GM19452 (cell line): ENCODE measurements around the gene CAMK2G.
"Not testable (repeated sequence)": the region's sequence is repeated elsewhere in the genome, so short reads cannot be mapped to it uniquely, and the experiment has no call there.

ENCODE experiments used
- ATAC-seq: cut with Tn5 transposase; IDR thresholded peaks from one replicate; pipeline ENCODE4 v1.9.1; 2021; ENCODE audit not compliant: unreplicated experiment

Gene CAMK2G

DNA sequence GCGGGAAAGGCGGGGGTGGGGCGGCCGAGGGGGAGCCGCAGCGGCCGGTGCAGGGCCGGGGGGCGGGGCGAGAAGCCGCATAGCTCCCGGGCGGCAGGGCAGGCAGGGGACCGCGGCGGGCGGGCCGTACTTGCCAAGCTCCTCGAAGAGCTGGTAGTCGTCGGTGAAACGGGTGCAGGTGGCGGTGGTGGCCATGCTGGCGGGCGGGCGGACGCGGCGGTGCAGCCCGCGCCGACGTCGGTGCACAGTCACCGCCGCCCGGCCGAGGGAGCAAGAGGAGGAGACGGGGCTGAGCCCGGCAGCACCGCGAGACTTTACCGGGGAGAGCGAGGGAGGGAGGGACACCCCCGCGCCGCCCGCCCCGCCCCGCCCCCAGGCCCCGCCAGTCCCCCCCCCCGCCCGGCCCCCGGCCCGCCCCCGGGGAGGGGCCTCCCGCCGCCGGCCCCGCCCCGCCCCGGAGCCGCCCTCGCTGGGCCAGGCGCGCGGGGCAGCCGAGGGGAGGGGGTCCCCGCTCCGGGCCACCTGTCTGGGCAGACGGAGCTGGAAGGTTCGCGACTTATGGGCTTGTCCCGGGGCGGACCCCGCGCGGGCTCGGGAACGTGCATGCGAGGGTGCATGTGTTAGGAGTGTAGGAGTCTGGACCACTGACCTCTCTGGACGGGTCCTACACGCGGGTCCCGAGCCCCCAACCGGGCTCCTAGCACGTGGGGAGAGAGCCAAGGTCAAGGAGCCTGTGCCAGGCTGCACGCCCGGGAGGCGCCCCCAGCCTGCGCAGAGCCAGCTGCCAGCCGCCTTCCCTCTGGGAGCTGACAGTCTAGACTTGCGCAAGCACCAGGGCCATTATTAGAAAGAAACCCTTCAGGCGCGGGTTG is at the start of gene CAMK2G:
Gene CAMK2G (minus strand): TSS at position 289 of the 872 bp plus-strand sequence. CDS start 94 bp downstream, at position 195.
- ATAC-seq: peak; percentile 80

- ATAC-seq: no peak
Observed at GRCh38 chr10:73922864-73923133, 48.4 kb upstream of the CAMK2G start.

GRCh38 chr10:73922007-73922863 is 47.9 kb upstream of the CAMK2G start:
- no peak for ATAC-seq

DNA sequence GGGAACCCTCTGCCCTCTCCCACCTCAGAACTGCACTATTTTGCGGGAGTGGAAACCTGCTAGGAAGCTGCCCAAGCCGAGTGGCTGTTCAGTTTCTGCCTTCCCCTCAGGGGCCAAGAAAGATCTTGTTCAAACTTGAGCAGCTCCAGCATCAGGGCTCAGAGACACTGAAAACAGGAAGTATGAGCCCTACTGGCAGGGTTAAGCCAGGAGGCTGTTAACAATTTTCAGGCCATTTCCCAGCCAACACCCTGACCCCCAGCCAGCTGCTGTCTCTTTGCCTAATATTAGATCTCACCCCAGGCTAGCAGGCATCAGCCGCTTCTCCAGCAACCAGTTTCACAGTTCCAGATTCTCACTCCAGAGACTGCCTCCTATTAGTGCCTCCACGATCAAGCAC is 45.7 kb upstream of the CAMK2G start:
- ATAC-seq: no peak

DNA sequence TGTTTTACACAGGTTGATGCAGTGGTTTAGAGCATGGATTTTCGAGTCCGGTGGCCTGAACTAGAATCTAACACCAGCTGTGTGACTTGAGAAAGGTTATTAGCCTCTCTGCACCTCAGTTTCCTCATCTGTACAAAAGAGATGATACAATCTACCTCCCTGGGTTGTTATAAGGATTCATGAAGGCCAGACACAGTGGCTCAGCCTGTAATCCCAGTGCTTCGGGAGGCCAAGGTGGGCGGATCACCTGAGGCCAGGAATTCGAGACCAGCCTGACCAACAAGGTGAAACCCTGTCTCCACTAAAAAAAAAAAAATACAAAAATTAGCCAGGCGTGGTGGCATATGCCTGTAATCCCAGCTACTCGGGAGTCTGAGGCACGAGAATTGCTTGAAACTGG is 45.1 kb upstream of the CAMK2G start:
- not testable (repeated sequence) for ATAC-seq

GRCh38 chr10:73917566-73918305 is 43.4 kb upstream of the CAMK2G start:
- no peak for ATAC-seq

DNA sequence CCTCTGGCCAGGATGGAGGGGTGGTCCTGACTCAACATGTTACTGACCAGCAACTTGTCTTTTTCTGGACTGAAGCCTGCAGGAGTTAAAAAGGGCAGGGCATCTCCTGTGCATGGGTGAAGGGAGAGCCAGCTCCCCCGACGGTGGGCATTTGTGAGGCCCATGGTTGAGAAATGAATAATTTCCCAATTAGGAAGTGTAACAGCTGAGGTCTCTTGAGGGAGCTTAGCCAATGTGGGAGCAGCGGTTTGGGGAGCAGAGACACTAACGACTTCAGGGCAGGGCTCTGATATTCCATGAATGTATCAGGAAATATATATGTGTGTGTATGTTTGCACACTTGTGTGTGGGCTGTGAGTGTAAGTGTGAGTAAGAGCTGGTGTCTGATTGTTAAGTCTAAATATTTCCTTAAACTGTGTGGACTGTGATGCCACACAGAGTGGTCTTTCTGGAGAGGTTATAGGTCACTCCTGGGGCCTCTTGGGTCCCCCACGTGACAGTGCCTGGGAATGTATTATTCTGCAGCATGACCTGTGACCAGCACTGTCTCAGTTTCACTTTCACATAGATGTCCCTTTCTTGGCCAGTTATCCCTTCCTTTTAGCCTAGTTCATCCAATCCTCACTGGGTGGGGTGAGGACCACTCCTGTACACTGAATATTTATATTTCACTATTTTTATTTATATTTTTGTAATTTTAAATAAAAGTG is 42.6 kb upstream of the CAMK2G start:
- no peak for ATAC-seq

- no peak for ATAC-seq
Observed at GRCh38 chr10:73915206-73915851, 41.0 kb upstream of the CAMK2G start.

- ATAC-seq: no peak
Observed at GRCh38 chr10:73914036-73914435, 39.7 kb upstream of the CAMK2G start.

GRCh38 chr10:73911553-73912004 is 37.2 kb upstream of the CAMK2G start:
- no peak for ATAC-seq

GRCh38 chr10:73910764-73911552 is 36.6 kb upstream of the CAMK2G start, which contains the start of gene PLAU:
Gene PLAU, plus strand, starts transcription at chr10:73911132. Its CDS starts 424 bp downstream, at chr10:73911556.
- ATAC-seq: no peak

GRCh38 chr10:73910401-73910763 is 36.0 kb upstream of the CAMK2G start:
- no peak for ATAC-seq

- no peak for ATAC-seq
Observed at GRCh38 chr10:73909540-73910115, 35.3 kb upstream of the CAMK2G start.

DNA sequence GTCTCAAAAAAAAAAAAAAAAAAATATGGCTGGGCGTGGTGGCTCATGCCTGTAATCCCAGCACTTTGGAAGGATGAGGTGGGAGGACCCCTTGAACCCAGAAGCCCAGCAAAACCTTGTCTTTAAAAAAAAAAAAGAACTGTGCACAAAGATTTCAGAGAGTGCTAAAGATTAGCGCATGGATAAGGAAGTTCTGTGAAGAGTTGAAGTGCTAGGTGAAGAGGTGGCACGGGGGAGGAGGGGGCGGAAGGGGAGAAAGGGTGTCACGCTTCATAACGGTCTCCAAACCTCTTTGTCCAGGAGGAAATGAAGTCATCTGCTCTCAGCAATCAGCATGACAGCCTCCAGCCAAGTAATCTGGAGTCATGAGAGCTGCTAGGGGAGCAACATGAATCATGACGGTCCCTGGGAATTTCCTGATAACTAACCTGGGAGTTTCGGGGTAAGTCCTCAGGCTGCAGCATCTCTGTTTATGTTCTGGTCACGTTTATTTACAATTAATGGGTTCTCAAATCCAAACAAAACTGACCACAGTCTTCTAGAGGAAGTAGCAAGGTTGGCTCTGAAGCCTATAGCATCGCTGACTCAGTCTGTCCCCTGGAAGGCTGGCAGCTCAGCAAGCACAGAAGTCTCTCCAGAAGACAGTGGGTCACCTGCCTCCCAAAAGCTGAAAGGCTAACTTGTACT is 34.6 kb upstream of the CAMK2G start:
- ATAC-seq: peak; percentile 66

DNA sequence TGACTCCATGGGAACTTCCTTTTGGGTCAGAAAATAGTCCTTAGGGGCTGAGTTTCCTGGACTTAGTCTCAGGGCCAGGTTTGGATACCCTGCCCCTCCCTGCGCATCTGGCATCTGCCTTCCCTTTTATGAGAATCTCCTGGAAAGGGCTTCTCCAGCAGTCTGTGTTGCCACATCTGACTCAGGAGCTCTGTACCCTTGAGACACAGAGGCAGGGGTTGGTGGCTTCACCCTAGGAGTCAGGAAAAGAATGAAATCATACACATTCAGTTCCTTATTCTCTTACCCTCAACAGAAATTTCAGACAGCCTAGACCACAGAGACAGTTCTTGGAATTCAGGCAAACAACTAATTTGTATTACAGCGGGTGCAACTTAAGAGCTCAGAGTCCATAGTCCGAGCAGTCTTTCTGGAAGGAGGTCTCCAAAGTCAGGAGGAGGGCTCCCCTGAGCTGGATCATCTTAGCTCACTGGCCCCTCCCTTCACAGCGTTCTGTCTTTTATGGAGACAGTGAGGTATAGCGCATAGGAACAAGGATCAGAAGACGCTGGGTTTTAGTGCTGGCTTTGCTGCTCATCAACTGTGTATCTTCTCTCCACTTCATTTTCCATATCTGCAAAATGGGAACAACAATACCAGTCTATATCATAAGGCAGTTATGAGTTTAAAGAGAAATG is 33.6 kb upstream of the CAMK2G start:
- no peak for ATAC-seq

GRCh38 chr10:73906524-73907447 is 32.4 kb upstream of the CAMK2G start:
- no peak for ATAC-seq
